ENCODE measurements around the gene GCSH. TPM values are rescaled to one million over a fixed set of nuclear protein-coding genes. Genes with fewer than 3 reads are reported as not detected.

Gene GCSH
- total and polyA plus RNA-seq, 10 of the 15 experiments (the other 5 are each of a cell fraction or from before 2014, with no cell fraction given): 14.7 to 108 (median 39.3) TPM

DNA sequence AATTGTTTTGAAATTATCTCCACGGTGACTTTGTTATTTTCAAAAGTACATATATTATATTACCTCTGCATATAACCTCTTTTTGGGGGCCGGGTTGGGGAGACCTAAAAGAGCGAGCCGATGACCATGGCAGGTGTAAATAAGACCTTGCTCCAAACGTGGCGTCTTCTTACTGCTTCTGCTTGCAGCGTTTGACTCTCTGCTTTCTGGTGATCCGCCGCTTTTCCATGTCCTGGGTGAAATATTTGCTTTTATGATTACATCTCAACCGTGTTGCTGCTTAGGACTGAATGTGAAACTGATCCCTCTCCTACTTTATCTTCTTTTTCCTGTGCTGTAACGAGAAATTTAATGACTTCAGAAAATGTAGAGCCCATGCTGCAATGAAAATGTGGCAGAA, 42.4 kb downstream of the GCSH start:
- ATAC-seq (no peak), FAIRE-seq (no peak), DNase-seq (ENCODE audit: low read depth, low spot score) (no peak)
- WGBS (ENCODE audit: insufficient coverage, insufficient replicate concordance, low lambda C conversion rate, missing lambda C conversion rate): 58% methylated on average over 11 of the region's 11 CpGs
- Histone ChIP-seq H3K9me3 (replicated peaks; ENCODE audit: control insufficient read depth, insufficient read depth, low read length) (no peaks in the 10 kb centered on the region; the same call in 2 of the 3 replicates), H3K4me1 (ENCODE audit: control insufficient read depth, insufficient read depth, low read length) (no peaks in the 10 kb centered on the region), H2AFZ (ENCODE audit: control insufficient read depth, low read depth, low read length) (no peak overlapping the region), H4K20me1 (ENCODE audit: control insufficient read depth, insufficient read depth) (no peaks in the 10 kb centered on the region), H3K9ac (ENCODE audit: control insufficient read depth, insufficient read depth, low read length) (no peak overlapping the region), H3K79me2 (ENCODE audit: control insufficient read depth, insufficient read depth, low read length) (no peaks in the 10 kb centered on the region), H3K36me3 (ENCODE audit: control insufficient read depth in 2 of 2, insufficient read depth in 2 of 2, low read length in 1 of 2) (no peaks in the 10 kb centered on the region), H3K27ac (ENCODE audit: control insufficient read depth, insufficient read depth) (no peak overlapping the region), H3K4me3 (no peak overlapping the region), H3K4me2 (ENCODE audit: control insufficient read depth, insufficient read depth) (no peak overlapping the region), H3K27me3 (replicated peaks in 1 of 2; ENCODE audit: control insufficient read depth in 2 of 2, insufficient read depth in 2 of 2, low read length in 1 of 2) (no peaks in the 10 kb centered on the region)
- ChIA-PET CTCF (no interaction called here), SMC1A (ENCODE audit: uncharacterized antibody, unreplicated experiment) (no interaction called here), POLR2A (no interaction called here), RAD21 (ENCODE audit: unreplicated experiment) (no interaction called here)
- in situ Hi-C loops (cut with MboI): no loop called here
- TF ChIP-seq IRF4 (IDR thresholded peaks at IDR 0.05; ENCODE audit: low read depth, low read length): no peak
- intact Hi-C loops (cut with micrococcal nuclease; ENCODE audit: unreplicated experiment): no loop called here
- BruUV-seq (replicated peaks): no TSS peak

- ATAC-seq (no peak), DNase-seq (ENCODE audit: low read depth, low spot score) (no peak), FAIRE-seq (no peak)
- Histone ChIP-seq H3K4me2 (ENCODE audit: control insufficient read depth, insufficient read depth) (no peak overlapping the region), H4K20me1 (ENCODE audit: control insufficient read depth, insufficient read depth) (no peaks in the 10 kb centered on the region), H2AFZ (ENCODE audit: control insufficient read depth, low read depth, low read length) (no peak overlapping the region), H3K4me3 (no peak overlapping the region), H3K79me2 (ENCODE audit: control insufficient read depth, insufficient read depth, low read length) (peaks cover 2% of the 10 kb centered on the region; the same call in 1 of the 2 replicates), H3K36me3 (ENCODE audit: control insufficient read depth in 2 of 2, insufficient read depth in 2 of 2, low read length in 1 of 2) (peaks cover 0 to 18% of the 10 kb centered on the region in 2 experiments; a peak in 1 of 4 replicates), H3K4me1 (ENCODE audit: control insufficient read depth, insufficient read depth, low read length) (no peaks in the 10 kb centered on the region), H3K9me3 (replicated peaks; ENCODE audit: control insufficient read depth, insufficient read depth, low read length) (no peaks in the 10 kb centered on the region; the same call in 2 of the 3 replicates), H3K9ac (ENCODE audit: control insufficient read depth, insufficient read depth, low read length) (no peak overlapping the region), H3K27ac (ENCODE audit: control insufficient read depth, insufficient read depth) (no peak overlapping the region), H3K27me3 (replicated peaks in 1 of 2; ENCODE audit: control insufficient read depth in 2 of 2, insufficient read depth in 2 of 2, low read length in 1 of 2) (no peaks in the 10 kb centered on the region)
- ChIA-PET RAD21 (ENCODE audit: unreplicated experiment) (no interaction called here), SMC1A (ENCODE audit: uncharacterized antibody, unreplicated experiment) (no interaction called here), CTCF (interaction anchor here (0.6 to 1.0 kb wide), 3 partner anchors 25 to 79 kb away, joined by 3 to 4 read pairs (median 3); no protein-coding TSS in a partner anchor), POLR2A (no interaction called here)
- intact Hi-C loops (cut with micrococcal nuclease; ENCODE audit: unreplicated experiment) (no loop called here), in situ Hi-C loops (cut with MboI) (no loop called here)
- TF ChIP-seq POU2F2 (IDR thresholded peaks at IDR 0.05; ENCODE audit: borderline replicate concordance, low read depth, low read length) (no peak), JUNB (IDR thresholded peaks at IDR 0.05) (no peak), PAX8 (IDR thresholded peaks at IDR 0.05) (no peak), RFX5 (IDR thresholded peaks at IDR 0.05; ENCODE audit: low read depth, low read length) (no peak), SPI1 (IDR thresholded peaks at IDR 0.05; ENCODE audit: borderline replicate concordance, insufficient read depth, low read depth, low read length) (no peak), SMARCA5 (IDR thresholded peaks at IDR 0.05) (no peak), RUNX3 (IDR thresholded peaks at IDR 0.05; ENCODE audit: low read length) (no peak), CBX5 (IDR thresholded peaks at IDR 0.05; ENCODE audit: low read depth) (no peak), SIN3A (IDR thresholded peaks at IDR 0.05; ENCODE audit: low read depth, low read length) (no peak), SMC3 (IDR thresholded peaks at IDR 0.05; ENCODE audit: borderline replicate concordance, low read length) (no peak), BACH1 (IDR thresholded peaks at IDR 0.05; ENCODE audit: borderline replicate concordance) (no peak)
- 76% methylated on average over 2 of the region's 2 CpGs for WGBS (ENCODE audit: insufficient coverage, insufficient replicate concordance, low lambda C conversion rate, missing lambda C conversion rate)
- no TSS peak for BruUV-seq (replicated peaks)
These were observed 53.4 kb downstream of the GCSH start for GRCh38 chr16:81042821-81043220.
